HepG2 (cell line): ENCODE data around the gene CTDP1.

ENCODE experiments used
- CTCF ChIP-seq: sonication (generic); formaldehyde crosslinking; IDR thresholded peaks from 2 replicates; pipeline ENCODE4 v1.5.0; 2020; ENCODE audit warnings: mild to moderate bottlenecking, missing genetic modification reagents, moderate library complexity
- EP300 ChIP-seq, 3 experiments: sonication (generic) in 1 of 3; formaldehyde crosslinking in 1 of 3; IDR thresholded peaks; 2 replicates each; pipeline versions ENCODE4 v1.5.1 to v1.6.1; 2011 to 2020; ENCODE audit warnings: low read depth in 2 of 3, low read length in 2 of 3, borderline replicate concordance in 1 of 3, improper control_type of control experiment in 1 of 3, mild to moderate bottlenecking in 1 of 3, missing genetic modification reagents in 1 of 3, moderate library complexity in 1 of 3
- ERF ChIP-seq: IDR thresholded peaks from 2 replicates; pipeline ENCODE4 v1.6.1; 2018; ENCODE audit warnings: missing biosample characterization, missing genetic modification reagents
- EZH2 ChIP-seq: conservative IDR thresholded peaks from 2 replicates; pipeline ENCODE4 v1.6.1; 2012; ENCODE audit warnings: mild to moderate bottlenecking, low read depth, low read length, moderate library complexity
- GATAD1 ChIP-seq: IDR thresholded peaks from 2 replicates; pipeline ENCODE4 v1.6.1; 2016; ENCODE audit warnings: missing genetic modification reagents, missing compliant biosample characterization
- HIC2 ChIP-seq: sonication (generic); formaldehyde crosslinking; IDR thresholded peaks from 2 replicates; pipeline ENCODE4 v1.9.0; 2022; ENCODE audit warnings: low read depth, missing genetic modification reagents
- HNRNPL ChIP-seq: fragments of 200-400 bp; formaldehyde crosslinking; IDR thresholded peaks from 2 replicates; pipeline ENCODE4 v1.6.1; 2017; ENCODE audit warnings: mild to moderate bottlenecking, low read depth, low read length
- MLLT10 ChIP-seq: sonication (generic); formaldehyde crosslinking; IDR thresholded peaks from 2 replicates; pipeline ENCODE4 v1.4.0; 2020; ENCODE audit warnings: missing genetic modification reagents
- MLXIP ChIP-seq: sonication (generic); formaldehyde crosslinking; IDR thresholded peaks from 2 replicates; pipeline ENCODE4 v1.9.0; 2021; ENCODE audit warnings: missing genetic modification reagents, borderline replicate concordance
- POLR2A ChIP-seq, 2 experiments: IDR thresholded peaks; 2 replicates each; pipeline ENCODE4 v1.6.1; 2011; ENCODE audit warnings: low read depth in 2 of 2, low read length in 2 of 2, mild to moderate bottlenecking in 1 of 2, moderate library complexity in 1 of 2; ENCODE audit not compliant: insufficient read depth in 1 of 2
- RAD51 ChIP-seq: fragments of 450-650 bp; IDR thresholded peaks from 2 replicates; pipeline ENCODE4 v1.6.1; 2016; ENCODE audit warnings: borderline replicate concordance
- SP140L ChIP-seq: sonication (generic); formaldehyde crosslinking; IDR thresholded peaks from 2 replicates; pipeline ENCODE4 v1.4.0; 2020; ENCODE audit warnings: missing genetic modification reagents, borderline replicate concordance
- ZNF619 ChIP-seq: sonication (generic); formaldehyde crosslinking; IDR thresholded peaks from 2 replicates; pipeline ENCODE4 v1.4.0; 2020; ENCODE audit warnings: mild to moderate bottlenecking, missing genetic modification reagents

- TF ChIP-seq CTCF (CRISPR knock-in tag) (no peak), HIC2 (CRISPR knock-in tag) (no peak), EZH2 (no peak), EP300 (IDR thresholded peaks at IDR 0.05; ENCODE audit: low read depth in 2 of 2, low read length in 2 of 2) (no peak), EP300 (CRISPR knock-in tag; IDR thresholded peaks at IDR 0.05; ENCODE audit: borderline replicate concordance) (no peak), MLLT10 (CRISPR knock-in tag) (no peak), RAD51 (no peak), SP140L (CRISPR knock-in tag) (no peak), ERF (CRISPR knock-in tag) (no peak), MLXIP (CRISPR knock-in tag) (no peak), ZNF619 (CRISPR knock-in tag) (no peak), POLR2A (IDR thresholded peaks at IDR 0.05; ENCODE audit: insufficient read depth in 1 of 2, low read depth in 2 of 2, low read length in 2 of 2) (no peak), GATAD1 (no peak), HNRNPL (no peak)
These were observed 10.5 kb downstream of the CTDP1 start for GRCh38 chr18:79690071-79690470.
